OCI-LY7 (cell line): ENCODE measurements around the gene LINC01488. TPM values are rescaled to one million over a fixed set of nuclear protein-coding genes. Genes with fewer than 3 reads are reported as not detected.

Experiments
- BruUV-seq: library from RNA; stranded (reverse); fragments of 400-500 nt; replicated peaks from 2 replicates; lab custom pipeline; 2021; lab: Mats Ljungman, UMichigan
- CTCF ChIA-PET: fragments of 300-600 bp; sonication (Branson Sonifier 250); formaldehyde crosslinking; loops from one replicate; lab custom pipeline; 2022; ENCODE audit warnings: antibody characterized with exemption; ENCODE audit not compliant: unreplicated experiment; lab: Charles Lee
- POLR2A ChIA-PET: fragments of 300-600 bp; sonication (Branson Sonifier 250); formaldehyde crosslinking; loops from one replicate; lab custom pipeline; 2022; ENCODE audit warnings: antibody characterized with exemption; lab: Charles Lee
- DNase-seq: peaks from one replicate; pipeline ENCODE4 v3.0.0-alpha.2; 2015; ENCODE audit warnings: low spot score
- H2AFZ ChIP-seq: fragments of 200-600 bp; sonication (generic), shearing (Covaris generic); 2 replicates; pipeline ENCODE4 v1.6.1; 2014; ENCODE audit warnings: mild to moderate bottlenecking, antibody characterized with exemption, low read length, moderate library complexity
- H3K27ac ChIP-seq: fragments of 200-600 bp; sonication (generic); 2 replicates; pipeline ENCODE4 v1.5.1; 2014; ENCODE audit warnings: mixed run types, low read depth, mild to moderate bottlenecking, moderate library complexity, low read length, inconsistent platforms; ENCODE audit not compliant: poor library complexity, severe bottlenecking
- H3K36me3 ChIP-seq: fragments of 200-600 bp; sonication (generic); 2 replicates; pipeline ENCODE4 v1.6.1; 2014; ENCODE audit warnings: mild to moderate bottlenecking, antibody characterized with exemption, low read length, moderate library complexity, mixed read lengths; ENCODE audit not compliant: insufficient read depth
- H3K4me1 ChIP-seq: fragments of 200-600 bp; sonication (generic); 2 replicates; pipeline ENCODE4 v1.5.1; 2014; ENCODE audit warnings: mild to moderate bottlenecking, low read length; ENCODE audit not compliant: insufficient read depth, poor library complexity, severe bottlenecking
- H3K4me2 ChIP-seq: fragments of 200-600 bp; sonication (generic); 2 replicates; pipeline ENCODE4 v1.6.1; 2014; ENCODE audit warnings: mild to moderate bottlenecking, low read length
- H3K4me3 ChIP-seq: fragments of 200-600 bp; sonication (generic); 2 replicates; pipeline ENCODE4 v1.5.1; 2014; ENCODE audit warnings: mild to moderate bottlenecking, low read depth, low read length; ENCODE audit not compliant: poor library complexity, severe bottlenecking
- H3K79me2 ChIP-seq: fragments of 200-600 bp; sonication (generic); 2 replicates; pipeline ENCODE4 v1.6.1; 2016; ENCODE audit warnings: low read depth, mild to moderate bottlenecking, low read length, moderate library complexity, mixed read lengths; ENCODE audit not compliant: insufficient read depth
- H3K9me2 ChIP-seq: fragments of 200-600 bp; sonication (generic); 2 replicates; pipeline ENCODE4 v1.6.1; 2016; ENCODE audit warnings: mild to moderate bottlenecking, low read length, mixed read lengths; ENCODE audit not compliant: insufficient read depth
- H3K9me3 ChIP-seq: fragments of 200-600 bp; sonication (generic); 2 replicates; pipeline ENCODE4 v1.6.1; 2014; ENCODE audit warnings: mild to moderate bottlenecking, mixed run types, low read length, mixed read lengths
- H4K20me1 ChIP-seq: fragments of 200-600 bp; sonication (generic); 2 replicates; pipeline ENCODE4 v1.6.1; 2014; ENCODE audit warnings: mild to moderate bottlenecking, antibody characterized with exemption, low read length, moderate library complexity, mixed read lengths; ENCODE audit not compliant: insufficient read depth
- EZH2phosphoT487 ChIP-seq: fragments of 200-600 bp; sonication (generic); IDR thresholded peaks from 2 replicates; pipeline ENCODE4 v1.6.1; 2018; ENCODE audit warnings: low read depth, borderline replicate concordance, mild to moderate bottlenecking, mixed run types, antibody characterized with exemption, low read length, moderate library complexity, mixed read lengths
- intact Hi-C: fragments of 100-400 bp; cut with micrococcal nuclease; formaldehyde crosslinking; loops from one replicate; pipeline ENCODE4 v1.10.0; 2022; ENCODE audit not compliant: unreplicated experiment
- total RNA-seq, 2 experiments: library from RNA; depleted of rRNA in 1 of 2; stranded (reverse); fragments of >200 nt in 1 of 2; shearing (Covaris generic) in 1 of 2; gene quantifications; 2 replicates each; pipeline ENCODE4 v1.2.3, GENCODE V29; 2014 to 2022
- TF ChIP-seq, protein P1 (sequence below): fragments of 200-600 bp; sonication (generic); conservative IDR thresholded peaks from 2 replicates; pipeline ENCODE4 v1.5.1; 2014; ENCODE audit warnings: mild to moderate bottlenecking, antibody characterized with exemption, low read length, moderate library complexity, mixed read lengths

The LINC01488 gene
- total RNA-seq, 2 experiments from 2014 or later = not detected

DNA sequence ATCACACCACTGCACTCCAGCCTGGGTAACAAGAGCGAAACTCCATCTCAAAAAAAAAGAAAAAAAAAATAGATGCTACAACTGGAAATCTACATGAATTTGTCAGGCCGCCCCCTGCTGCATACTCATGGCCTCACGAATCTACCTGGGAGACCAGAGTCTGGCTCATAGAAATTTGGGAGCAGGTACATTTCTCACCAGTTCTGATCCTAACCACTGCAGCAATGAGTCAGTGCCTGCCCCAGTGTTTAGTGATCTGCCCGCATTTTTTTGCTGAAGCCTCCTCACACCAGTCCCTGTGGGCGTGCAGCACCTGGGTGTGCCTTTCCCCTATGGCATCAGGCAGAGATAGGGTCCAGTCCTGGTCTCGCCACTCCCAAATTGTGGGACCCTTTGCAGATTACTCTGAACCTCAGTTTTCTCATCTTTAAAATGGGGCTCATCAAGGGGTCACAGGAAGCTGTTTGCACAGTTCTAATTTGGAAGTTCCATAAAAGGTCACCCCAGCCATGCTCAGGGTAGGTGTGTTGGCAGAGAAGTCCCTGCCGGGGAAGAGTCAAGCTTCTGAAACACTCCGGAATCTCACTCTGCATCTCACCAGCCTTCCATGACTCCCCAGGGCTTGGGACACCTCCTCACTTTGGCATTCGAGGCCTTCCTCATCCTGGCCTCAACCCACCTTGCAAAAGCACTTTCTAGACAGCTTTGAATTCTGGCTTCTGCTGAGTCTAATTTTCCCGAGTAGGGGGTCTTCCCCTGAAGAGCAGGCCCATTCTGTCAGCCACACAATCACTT, 39.3 kb upstream of the LINC01488 start:
- H3K4me2 ChIP-seq = no peak overlapping the region
- DNase-seq = no peak
- no peaks in the 10 kb centered on the region for H3K79me2 ChIP-seq
- ChIA-PET CTCF (no interaction called here), POLR2A (no interaction called here)
- H3K27ac ChIP-seq = no peak overlapping the region
- BruUV-seq = no TSS peak
- H3K9me2 ChIP-seq = no peaks in the 10 kb centered on the region
- no peak overlapping the region for H3K4me3 ChIP-seq
- no peak for TF ChIP-seq EZH2phosphoT487
- TF ChIP-seq, protein P1, sequence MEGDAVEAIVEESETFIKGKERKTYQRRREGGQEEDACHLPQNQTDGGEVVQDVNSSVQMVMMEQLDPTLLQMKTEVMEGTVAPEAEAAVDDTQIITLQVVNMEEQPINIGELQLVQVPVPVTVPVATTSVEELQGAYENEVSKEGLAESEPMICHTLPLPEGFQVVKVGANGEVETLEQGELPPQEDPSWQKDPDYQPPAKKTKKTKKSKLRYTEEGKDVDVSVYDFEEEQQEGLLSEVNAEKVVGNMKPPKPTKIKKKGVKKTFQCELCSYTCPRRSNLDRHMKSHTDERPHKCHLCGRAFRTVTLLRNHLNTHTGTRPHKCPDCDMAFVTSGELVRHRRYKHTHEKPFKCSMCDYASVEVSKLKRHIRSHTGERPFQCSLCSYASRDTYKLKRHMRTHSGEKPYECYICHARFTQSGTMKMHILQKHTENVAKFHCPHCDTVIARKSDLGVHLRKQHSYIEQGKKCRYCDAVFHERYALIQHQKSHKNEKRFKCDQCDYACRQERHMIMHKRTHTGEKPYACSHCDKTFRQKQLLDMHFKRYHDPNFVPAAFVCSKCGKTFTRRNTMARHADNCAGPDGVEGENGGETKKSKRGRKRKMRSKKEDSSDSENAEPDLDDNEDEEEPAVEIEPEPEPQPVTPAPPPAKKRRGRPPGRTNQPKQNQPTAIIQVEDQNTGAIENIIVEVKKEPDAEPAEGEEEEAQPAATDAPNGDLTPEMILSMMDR = no peak
- H2AFZ ChIP-seq = no peak overlapping the region
- no peaks in the 10 kb centered on the region for H4K20me1 ChIP-seq
- H3K36me3 ChIP-seq = no peaks in the 10 kb centered on the region
- intact Hi-C loops = loop anchor here (10.0 kb wide), 1 partner anchor 147 kb away; the partner anchor contains the start of gene MYEOV
- no peaks in the 10 kb centered on the region for H3K4me1 ChIP-seq
- no peaks in the 10 kb centered on the region for H3K9me3 ChIP-seq

DNA sequence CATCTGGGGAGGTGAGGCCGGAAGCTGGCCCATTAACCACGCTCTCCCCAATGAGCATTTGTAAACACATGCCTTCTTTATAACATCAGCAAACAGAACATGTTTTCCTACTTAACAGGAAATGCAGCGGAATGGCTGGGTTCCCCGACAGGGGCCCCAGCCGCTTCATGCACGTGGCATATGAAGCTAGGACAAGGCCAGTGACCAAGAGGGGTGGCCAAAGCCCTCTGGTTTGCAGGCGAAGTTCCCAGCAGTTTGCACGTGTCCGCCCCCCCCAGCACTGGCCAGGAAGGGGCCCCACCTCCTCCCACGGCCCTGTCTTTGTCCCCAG, 38.7 kb upstream of the LINC01488 start:
- no peaks in the 10 kb centered on the region for H3K36me3 ChIP-seq
- H3K79me2 ChIP-seq = no peaks in the 10 kb centered on the region
- no peak overlapping the region for H2AFZ ChIP-seq
- no peaks in the 10 kb centered on the region for H3K9me2 ChIP-seq
- no peak overlapping the region for H3K27ac ChIP-seq
- no peak overlapping the region for H3K4me2 ChIP-seq
- intact Hi-C loops = loop anchor here (10.0 kb wide), 1 partner anchor 148 kb away; the partner anchor contains the start of gene MYEOV
- DNase-seq = no peak
- H3K4me3 ChIP-seq = no peak overlapping the region
- ChIA-PET CTCF (no interaction called here), POLR2A (no interaction called here)
- no peaks in the 10 kb centered on the region for H3K9me3 ChIP-seq
- no peak for TF ChIP-seq EZH2phosphoT487
- no peaks in the 10 kb centered on the region for H4K20me1 ChIP-seq
- H3K4me1 ChIP-seq = no peaks in the 10 kb centered on the region
- no TSS peak for BruUV-seq

DNA sequence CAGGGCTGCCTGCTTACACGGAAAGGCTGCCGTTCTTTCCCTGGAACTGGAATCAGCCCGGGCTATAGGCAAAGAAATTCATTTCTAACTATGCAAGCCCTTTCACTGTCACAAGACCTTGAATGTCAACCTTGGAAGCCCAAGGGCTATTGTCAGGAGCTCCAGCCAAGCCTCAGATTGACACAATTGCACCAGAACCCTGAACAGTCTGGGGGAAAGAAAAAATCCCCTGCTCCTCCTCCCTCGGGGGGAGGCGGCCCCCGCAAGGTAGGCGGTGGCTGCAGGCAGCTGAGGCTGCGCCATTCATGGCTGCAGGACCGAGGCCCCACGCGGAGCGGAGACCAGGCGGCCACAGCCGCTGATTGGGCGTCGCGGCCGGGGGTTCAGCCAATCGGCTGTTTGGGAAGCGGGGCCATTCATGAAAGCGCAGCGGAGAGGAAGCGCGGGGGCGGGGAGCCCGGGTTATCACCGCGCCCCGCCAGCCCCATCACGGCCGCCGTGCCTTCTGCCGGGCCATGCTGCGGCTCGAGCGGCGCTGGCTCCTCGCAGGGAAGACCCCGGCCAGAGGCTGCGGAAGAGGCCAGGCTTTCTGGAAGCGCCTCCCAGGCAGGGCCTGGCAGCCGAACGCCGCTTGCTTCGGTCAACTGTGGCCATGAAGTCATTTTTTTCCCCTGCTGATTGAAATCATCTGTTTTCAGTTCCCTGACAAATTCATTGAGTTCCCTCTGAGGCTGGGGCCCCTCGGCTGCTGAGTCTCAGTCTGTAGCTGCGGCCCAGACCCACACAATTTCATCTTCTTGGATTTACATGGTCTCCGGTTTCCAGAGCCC, 38.1 kb upstream of the LINC01488 start:
- Histone ChIP-seq H2AFZ (no peak overlapping the region), H3K4me2 (no peak overlapping the region), H3K9me2 (no peaks in the 10 kb centered on the region), H3K27ac (no peak overlapping the region), H3K79me2 (no peaks in the 10 kb centered on the region), H3K36me3 (no peaks in the 10 kb centered on the region), H4K20me1 (no peaks in the 10 kb centered on the region), H3K9me3 (no peaks in the 10 kb centered on the region), H3K4me3 (no peak overlapping the region), H3K4me1 (no peaks in the 10 kb centered on the region)
- no peak for DNase-seq
- ChIA-PET CTCF (no interaction called here), POLR2A (no interaction called here)
- intact Hi-C loops = loop anchor here (10.0 kb wide), 1 partner anchor 149 kb away; the partner anchor contains the start of gene MYEOV
- no TSS peak for BruUV-seq
- no peak for TF ChIP-seq EZH2phosphoT487
- TF ChIP-seq, protein P1 = no peak
